ENCODE measurements around the gene SLC5A2.
"Not testable (repeated sequence)": the region's sequence is repeated elsewhere in the genome, so short reads cannot be mapped to it uniquely, and the experiment has no call there.

Gene SLC5A2

DNA sequence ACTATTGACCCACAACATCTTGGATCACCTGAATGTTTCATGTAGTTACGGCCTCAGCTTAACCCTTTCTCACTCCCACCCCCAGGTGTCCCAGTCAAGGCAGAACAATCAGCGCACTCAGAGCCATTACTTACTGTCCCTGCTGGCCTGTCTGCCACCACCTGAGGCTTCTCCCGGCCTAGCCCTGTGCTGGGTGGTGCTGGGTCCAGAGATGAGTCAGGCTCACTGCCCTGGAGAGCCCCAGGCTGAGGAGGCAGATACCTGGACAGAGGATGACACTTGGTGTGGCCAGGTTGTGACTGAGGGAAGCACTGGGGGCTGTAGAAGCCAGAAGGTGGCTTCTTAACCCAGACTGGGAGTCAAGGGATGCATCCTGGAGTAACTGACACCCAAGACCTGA, 4.0 kb upstream of the SLC5A2 start:
- no peak for DNase-seq
- no peaks in the 10 kb centered on the region for H3K9me3 ChIP-seq (ENCODE audit: severe bottlenecking)
- TF ChIP-seq, protein P1, sequence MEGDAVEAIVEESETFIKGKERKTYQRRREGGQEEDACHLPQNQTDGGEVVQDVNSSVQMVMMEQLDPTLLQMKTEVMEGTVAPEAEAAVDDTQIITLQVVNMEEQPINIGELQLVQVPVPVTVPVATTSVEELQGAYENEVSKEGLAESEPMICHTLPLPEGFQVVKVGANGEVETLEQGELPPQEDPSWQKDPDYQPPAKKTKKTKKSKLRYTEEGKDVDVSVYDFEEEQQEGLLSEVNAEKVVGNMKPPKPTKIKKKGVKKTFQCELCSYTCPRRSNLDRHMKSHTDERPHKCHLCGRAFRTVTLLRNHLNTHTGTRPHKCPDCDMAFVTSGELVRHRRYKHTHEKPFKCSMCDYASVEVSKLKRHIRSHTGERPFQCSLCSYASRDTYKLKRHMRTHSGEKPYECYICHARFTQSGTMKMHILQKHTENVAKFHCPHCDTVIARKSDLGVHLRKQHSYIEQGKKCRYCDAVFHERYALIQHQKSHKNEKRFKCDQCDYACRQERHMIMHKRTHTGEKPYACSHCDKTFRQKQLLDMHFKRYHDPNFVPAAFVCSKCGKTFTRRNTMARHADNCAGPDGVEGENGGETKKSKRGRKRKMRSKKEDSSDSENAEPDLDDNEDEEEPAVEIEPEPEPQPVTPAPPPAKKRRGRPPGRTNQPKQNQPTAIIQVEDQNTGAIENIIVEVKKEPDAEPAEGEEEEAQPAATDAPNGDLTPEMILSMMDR (IDR thresholded peaks at IDR 0.05; ENCODE audit: low read depth, low read length): no peak
- H3K27me3 ChIP-seq (ENCODE audit: insufficient read depth, low read depth, severe bottlenecking): no peaks in the 10 kb centered on the region
- H3K27ac ChIP-seq: no peak overlapping the region
- H3K4me3 ChIP-seq (ENCODE audit: low read depth, low read length): no peak overlapping the region
- H3K36me3 ChIP-seq: peaks cover 3% of the 10 kb centered on the region; the same call in 1 of the 2 replicates

DNA sequence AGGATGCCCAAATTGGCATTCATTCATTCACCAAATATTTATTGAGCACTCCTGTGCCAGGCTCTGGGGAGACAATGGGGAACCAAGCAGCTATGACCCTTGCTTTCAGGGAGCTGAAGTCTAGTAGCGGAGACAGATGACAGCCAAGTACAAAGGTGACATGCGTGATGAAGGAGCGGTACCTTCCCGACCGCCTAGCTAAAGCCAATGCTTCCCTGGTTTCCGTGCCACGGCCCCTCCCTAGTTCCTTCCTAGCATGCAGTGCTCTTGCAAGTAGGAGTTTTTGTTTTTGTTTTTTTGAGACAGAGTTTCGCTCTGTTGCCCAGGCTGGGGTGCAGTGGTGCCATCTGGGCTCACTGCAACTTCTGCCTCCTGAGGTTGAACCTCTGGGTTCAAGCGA, 3.2 kb upstream of the SLC5A2 start:
- Histone ChIP-seq H3K4me3 (ENCODE audit: low read depth, low read length) (no peak overlapping the region), H3K27ac (no peak overlapping the region), H3K9me3 (ENCODE audit: severe bottlenecking) (no peaks in the 10 kb centered on the region), H3K36me3 (no peaks in the 10 kb centered on the region), H3K27me3 (ENCODE audit: insufficient read depth, low read depth, severe bottlenecking) (no peaks in the 10 kb centered on the region)
- TF ChIP-seq, protein P1 (IDR thresholded peaks at IDR 0.05; ENCODE audit: low read depth, low read length): no peak
- DNase-seq: no peak

DNA sequence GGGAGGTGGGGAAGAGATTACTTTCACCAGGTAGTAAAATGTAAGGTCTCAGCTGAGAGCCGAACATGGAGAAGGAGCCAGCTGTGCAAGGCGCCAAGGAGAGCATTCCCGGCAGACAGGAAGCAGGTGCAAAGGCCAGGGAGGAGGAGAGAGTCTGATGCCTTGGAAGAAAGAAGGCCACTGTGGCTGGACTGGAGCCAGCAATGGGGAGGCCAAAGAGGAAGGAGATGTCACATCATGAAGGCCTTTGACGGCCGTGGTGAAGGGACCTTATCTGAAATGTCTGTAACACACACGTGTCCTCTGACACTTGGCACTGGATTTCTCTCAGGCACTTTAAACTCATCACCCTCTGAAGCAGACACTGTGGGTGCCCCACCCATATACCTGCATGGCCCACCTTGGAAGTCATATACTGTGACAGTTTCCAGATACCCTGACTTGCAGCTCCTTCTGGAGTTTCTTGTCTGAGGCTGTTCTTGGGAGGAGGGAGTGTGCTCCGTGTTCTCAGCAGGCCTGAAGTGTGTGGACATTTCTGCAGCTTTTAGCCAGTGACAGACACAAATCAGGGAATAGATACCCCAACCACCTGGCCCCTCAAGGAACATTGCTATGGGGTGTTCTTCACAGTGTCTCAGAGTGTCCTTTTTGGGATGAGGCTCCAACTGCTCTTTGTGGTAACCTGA, 1.9 kb upstream of the SLC5A2 start:
- Histone ChIP-seq H3K27ac (no peak overlapping the region), H3K36me3 (no peaks in the 10 kb centered on the region), H3K27me3 (ENCODE audit: insufficient read depth, low read depth, severe bottlenecking) (no peaks in the 10 kb centered on the region), H3K4me3 (ENCODE audit: low read depth, low read length) (no peak overlapping the region), H3K9me3 (ENCODE audit: severe bottlenecking) (no peaks in the 10 kb centered on the region)
- no peak for DNase-seq
- TF ChIP-seq, protein P1 (IDR thresholded peaks at IDR 0.05; ENCODE audit: low read depth, low read length): no peak

DNA sequence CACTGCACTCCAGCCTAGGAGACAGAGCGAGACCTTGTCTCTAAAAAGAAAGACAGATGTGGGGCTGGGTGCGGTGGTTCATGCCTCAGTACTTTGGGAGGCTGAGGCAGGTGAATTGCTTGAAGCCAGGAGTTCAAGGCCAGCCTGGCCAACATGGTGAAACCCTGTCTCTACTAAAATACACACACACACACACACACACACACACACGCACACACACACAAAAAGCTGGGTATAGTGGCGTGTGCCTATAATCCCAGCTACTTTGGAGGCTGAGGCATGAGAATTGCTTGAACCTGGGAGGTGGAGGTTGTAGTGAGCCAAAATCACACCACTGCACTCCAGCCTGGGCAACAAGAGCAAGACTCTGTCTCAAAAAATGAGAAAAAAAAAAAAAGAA, 1.1 kb downstream of the SLC5A2 start:
- H3K4me3 ChIP-seq (ENCODE audit: low read depth, low read length); H3K27ac ChIP-seq; H3K9me3 ChIP-seq (ENCODE audit: severe bottlenecking); H3K36me3 ChIP-seq; DNase-seq; H3K27me3 ChIP-seq (ENCODE audit: insufficient read depth, low read depth, severe bottlenecking): not testable (repeated sequence)

DNA sequence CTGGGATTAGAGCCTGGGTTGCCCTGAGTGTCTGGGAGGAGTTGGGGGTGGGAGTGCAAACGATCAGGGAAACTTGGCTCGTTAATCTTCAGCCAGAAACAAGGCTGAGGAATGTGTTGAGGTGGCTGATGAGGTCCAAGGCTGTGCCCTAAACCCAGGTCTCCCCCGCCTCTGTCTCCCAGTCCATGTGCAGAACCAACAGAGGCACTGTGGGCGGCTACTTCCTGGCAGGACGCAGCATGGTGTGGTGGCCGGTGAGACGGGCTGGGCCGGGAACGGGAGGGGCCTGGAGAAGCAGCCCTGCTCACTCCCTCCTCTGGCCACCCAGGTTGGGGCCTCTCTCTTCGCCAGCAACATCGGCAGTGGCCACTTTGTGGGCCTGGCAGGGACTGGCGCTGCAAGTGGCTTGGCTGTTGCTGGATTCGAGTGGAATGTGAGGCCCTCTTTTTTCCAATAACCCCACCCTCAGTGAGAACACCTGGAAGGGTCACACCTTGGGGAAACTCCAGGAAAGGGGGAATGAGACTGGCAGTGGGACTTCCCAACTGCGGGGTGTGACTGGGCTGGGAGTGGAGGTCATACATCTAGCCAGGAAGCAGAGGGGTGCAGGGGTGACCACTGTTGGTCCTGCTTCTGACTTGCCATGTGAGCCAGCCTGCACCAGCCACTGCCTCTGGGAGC, 1.7 kb downstream of the SLC5A2 start:
- no peak for DNase-seq
- no peak overlapping the region for H3K4me3 ChIP-seq (ENCODE audit: low read depth, low read length)
- no peaks in the 10 kb centered on the region for H3K27me3 ChIP-seq (ENCODE audit: insufficient read depth, low read depth, severe bottlenecking)
- H3K27ac ChIP-seq: no peak overlapping the region
- H3K9me3 ChIP-seq (ENCODE audit: severe bottlenecking): no peaks in the 10 kb centered on the region
- no peaks in the 10 kb centered on the region for H3K36me3 ChIP-seq
- TF ChIP-seq, protein P1 (IDR thresholded peaks at IDR 0.05; ENCODE audit: low read depth, low read length): no peak

DNA sequence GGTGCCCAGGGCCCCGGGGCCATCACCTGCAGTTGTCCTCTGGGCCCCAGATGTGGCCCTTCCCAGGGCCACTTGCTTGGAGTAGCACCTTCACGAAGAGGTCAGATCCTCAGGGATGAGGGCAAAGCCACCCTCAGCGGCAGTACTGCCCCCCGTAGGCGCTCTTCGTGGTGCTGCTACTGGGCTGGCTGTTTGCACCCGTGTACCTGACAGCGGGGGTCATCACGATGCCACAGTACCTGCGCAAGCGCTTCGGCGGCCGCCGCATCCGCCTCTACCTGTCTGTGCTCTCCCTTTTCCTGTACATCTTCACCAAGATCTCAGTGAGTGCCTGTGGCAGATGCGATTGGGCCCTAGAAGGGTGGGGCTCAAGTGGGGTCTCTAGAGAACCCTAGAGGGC, 2.6 kb downstream of the SLC5A2 start:
- TF ChIP-seq, protein P1 (IDR thresholded peaks at IDR 0.05; ENCODE audit: low read depth, low read length): no peak
- H3K36me3 ChIP-seq: no peaks in the 10 kb centered on the region
- no peaks in the 10 kb centered on the region for H3K27me3 ChIP-seq (ENCODE audit: insufficient read depth, low read depth, severe bottlenecking)

More for the DNA sequence above, 2.6 kb downstream of the SLC5A2 start:
- no peaks in the 10 kb centered on the region for H3K9me3 ChIP-seq (ENCODE audit: severe bottlenecking)
- no peak overlapping the region for H3K27ac ChIP-seq
- DNase-seq: no peak
- no peak overlapping the region for H3K4me3 ChIP-seq (ENCODE audit: low read depth, low read length)
